Measurements from ENCODE around the gene CMTM6.
A peak's percentile ranks its signal among the peaks of the same experiment; 100 is the strongest.
"Not testable (repeated sequence)": the region's sequence is repeated elsewhere in the genome, so short reads cannot be mapped to it uniquely, and the experiment has no call there.

CMTM6 gene

DNA sequence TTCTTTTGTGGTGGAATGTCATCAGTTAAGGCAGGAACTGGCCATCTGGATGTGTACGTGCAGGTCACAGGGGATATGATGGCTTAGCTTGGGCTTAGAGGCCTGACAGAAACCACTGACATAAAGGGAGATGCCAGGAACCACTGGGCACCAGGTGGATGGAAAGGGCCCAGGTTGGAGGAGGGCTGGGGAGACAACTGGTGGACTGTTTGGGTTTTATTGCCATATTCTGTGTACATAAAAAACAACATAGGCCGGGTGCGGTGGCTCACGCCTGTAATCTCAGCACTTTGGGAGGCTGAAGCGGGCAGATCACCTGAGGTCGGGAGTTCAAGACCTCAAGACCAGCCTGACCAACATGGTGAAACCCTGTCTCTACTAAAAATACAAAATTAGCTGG, 35.8 kb downstream of the CMTM6 start:
- not testable (repeated sequence) for DNase-seq (ENCODE audit: low read depth)

DNA sequence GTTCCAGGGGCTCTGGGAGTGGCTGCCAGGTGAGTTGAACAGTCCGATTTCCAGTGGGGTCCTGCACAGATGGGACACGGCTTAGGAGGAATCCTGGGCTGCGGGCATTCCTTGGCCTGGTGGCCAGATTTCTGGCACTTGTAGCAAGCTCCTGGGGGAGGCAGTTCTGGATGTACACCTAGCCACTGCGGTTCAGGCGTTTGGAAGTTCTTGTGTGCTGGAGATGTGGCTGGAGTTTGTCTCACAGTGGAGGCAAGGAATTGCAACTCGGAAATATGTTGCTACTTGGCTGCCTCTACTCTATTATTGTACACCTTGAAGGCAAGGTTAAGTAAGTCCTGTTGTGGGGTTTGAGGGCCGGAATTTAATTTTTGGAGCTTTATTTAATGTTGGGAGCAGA, 37.9 kb downstream of the CMTM6 start:
- DNase-seq (ENCODE audit: low read depth): not testable (repeated sequence)

DNA sequence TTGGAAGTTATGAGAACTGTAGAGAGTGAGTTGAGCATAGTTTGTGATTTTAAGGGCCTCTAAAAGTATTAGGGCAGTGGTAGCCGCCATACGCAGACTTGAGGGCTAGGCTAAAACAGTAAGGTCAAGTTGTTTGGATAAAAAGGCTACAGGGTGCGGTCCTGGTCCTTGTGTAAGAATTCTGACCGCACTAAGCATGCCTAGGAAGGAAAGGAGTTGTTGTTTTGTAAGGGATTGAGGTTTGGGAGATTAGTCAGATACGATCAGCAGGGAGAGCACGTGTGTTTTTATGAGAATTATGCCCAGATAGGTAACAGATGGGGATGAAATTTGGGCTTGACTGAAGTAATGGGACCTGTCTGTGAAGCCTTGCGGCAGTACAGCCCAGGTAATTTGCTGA, 39.2 kb downstream of the CMTM6 start:
- DNase-seq (ENCODE audit: low read depth): not testable (repeated sequence)

DNA sequence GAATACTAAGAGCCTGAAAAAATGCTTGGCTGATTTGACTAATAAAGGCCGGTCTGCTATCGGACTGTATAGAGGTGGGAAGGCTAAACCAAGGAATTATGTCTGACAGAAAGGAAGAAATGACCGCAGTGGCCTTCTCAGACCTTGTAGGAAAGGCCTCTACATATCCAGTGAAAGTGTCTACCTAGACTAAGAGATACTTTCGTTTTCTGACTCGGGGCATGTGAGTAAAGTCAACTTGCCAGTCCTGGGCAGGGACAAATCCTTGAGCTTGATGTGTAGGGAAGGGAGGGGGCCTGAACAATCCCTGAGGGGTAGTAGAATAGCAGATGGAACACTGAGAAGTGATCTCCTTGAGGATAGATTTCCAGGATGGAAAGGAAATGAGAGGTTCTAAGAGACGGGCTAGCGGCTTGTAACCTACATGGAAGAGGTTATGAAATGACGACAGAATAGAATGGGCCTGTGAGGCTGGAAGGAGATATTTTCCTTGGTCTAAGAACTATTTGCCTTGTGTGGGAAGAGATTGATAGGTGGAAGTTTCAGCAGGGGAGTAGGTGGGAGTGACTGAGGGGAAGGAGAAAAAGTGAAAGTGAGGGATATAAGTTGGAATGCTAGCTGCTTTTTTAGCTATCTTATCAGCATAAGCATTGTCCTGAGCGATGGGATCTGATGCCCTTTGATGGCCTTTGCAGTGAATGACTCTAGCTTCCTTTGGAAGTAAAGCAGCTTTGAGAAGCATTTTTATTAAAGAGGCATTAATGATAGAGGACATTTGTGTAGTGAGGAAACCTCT, 40.3 kb downstream of the CMTM6 start:
- DNase-seq (ENCODE audit: low read depth): not testable (repeated sequence)

DNA sequence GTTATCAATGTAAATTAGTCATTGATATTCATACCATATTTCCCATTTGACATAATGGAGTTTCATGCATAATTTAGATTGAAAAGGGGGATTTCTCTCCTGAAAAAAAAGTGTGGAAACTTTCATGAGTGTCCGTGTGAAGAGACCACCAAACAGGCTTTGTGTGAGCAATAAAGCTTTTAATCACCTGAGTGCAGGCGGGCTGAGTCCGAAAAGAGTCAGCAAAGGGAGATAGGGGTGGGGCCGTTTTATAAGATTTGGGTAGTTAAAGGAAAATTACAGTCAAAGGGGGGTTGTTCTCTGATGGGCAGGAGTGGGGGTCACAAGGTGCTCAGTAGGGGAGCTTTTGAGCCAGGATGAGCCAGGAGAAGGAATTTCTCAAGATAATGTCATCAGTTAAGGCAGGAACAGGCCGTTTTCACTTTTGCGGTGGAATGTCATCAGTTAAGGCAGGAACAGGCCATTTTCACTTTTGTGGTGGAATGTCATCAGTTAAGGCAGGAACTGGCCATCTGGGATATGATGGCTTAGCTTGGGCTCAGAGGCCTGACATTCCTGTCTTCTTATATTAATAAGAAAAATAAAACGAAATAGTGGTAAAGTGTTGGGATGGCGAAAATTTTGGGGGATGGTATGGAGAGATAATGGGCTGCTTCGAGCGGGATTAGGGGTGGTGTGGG, 41.7 kb downstream of the CMTM6 start:
- DNase-seq (ENCODE audit: low read depth): not testable (repeated sequence)

DNA sequence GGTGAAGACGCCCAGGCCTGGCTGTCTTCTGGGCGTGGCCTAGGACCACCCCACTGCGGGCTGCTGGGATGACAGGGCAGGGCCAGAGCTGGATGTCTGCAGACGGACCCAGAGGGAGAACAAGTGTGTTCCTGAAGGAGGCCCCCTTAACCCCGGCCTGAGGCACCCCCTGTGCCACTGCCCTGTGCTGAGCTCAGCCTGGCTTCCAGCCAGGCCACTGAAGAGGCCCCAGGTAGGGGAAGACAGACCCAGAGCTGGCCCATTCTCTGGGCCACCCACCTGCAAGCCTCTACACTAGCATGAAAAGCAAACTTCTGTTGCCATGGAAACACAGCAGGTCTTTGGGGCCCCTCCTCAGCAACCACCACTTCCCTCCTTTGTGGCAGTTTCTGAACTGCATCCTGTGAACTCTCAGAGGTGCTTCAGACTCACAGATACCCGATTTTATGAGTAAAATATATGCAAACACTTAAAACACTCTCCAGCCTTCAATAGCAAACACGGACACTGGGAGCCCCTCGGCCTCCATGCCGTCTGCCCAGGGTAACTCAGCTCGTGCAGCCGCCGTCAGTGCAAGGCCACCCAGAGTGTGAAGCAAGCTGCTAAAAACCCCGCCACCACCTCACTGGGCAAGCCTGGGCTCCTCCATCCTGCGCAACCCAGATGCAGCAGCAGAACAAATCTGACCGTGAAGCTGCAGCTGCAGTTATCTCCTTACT, 42.5 kb downstream of the CMTM6 start:
- peak; percentile 44 for DNase-seq (ENCODE audit: low read depth)

DNA sequence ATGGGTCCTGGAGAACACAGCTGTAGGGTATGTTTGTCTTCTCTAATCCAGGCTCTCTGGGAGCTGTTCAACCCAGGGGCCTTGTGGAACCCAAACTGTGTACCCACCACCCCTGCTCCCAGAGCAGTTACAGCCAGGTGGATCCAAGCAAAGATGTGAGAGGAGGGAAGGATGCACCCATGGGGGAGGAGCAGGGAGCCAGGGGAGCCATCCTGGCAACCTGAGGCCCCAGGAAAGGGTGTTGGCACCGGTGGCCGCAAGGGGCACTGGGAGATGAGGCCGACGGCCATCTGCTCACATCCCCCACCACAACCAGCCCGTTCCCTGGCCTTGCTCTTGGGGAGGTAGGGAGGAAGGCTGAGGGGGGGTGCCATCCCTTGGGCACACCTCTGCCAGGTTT, 43.2 kb downstream of the CMTM6 start:
- no peak for DNase-seq (ENCODE audit: low read depth)

DNA sequence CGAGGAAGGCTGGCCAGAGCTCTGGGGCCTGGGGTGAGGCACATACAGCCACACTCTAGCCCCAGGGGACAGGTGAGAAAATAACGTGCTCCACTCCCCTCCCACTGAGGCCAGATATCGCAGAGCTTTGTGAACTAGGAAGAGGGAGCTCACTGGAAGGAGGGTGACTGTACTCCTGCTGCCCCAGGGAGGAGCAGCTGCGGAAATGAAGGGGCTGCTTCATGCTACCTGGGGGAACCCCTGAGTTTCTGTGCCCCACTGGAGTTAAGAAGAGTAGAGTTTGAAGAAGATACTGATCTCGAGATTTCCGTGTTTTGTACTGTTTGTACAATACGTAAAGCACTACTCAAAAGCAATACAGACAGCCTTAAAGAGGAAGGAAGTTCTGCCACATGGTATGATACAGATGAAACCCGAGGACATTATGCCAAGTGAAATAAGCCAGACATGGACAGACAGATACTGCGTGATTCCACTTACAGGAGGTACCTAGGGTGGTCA, 44.6 kb downstream of the CMTM6 start:
- DNase-seq (ENCODE audit: low read depth): peak; percentile 41

DNA sequence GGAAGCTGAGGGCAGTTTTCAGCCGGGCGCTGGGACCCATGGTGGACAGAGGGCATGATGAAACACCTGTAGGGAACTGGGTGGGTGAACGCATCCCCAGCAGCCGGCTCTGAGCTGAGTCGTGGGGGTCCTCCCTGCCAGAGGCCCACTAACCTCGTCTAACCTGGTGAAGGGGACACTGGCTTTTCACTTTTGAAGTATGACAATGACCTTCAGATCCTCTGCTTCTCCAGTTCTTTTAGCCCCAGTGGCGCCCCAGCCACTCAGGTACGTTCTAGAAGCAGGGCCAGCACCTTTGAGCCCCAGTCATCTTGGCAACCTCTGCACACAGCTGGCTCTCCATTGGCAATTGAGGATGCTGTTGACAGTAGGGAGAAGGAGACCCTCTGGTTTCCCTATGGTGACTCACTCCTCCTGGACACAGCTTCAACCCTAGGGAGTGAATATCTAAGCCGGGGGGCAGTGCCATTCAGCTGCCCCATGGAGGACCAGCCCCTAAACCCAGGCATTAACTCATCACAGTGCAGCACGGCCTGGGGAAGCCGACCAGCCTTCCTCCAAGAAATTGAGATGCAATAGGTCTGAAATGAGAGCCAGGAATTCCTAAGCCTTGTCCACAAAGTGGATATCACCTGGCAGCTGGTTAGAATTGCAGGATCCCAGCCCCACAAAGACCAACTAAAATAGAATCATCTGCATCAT, 46.1 kb downstream of the CMTM6 start:
- no peak for DNase-seq (ENCODE audit: low read depth)

DNA sequence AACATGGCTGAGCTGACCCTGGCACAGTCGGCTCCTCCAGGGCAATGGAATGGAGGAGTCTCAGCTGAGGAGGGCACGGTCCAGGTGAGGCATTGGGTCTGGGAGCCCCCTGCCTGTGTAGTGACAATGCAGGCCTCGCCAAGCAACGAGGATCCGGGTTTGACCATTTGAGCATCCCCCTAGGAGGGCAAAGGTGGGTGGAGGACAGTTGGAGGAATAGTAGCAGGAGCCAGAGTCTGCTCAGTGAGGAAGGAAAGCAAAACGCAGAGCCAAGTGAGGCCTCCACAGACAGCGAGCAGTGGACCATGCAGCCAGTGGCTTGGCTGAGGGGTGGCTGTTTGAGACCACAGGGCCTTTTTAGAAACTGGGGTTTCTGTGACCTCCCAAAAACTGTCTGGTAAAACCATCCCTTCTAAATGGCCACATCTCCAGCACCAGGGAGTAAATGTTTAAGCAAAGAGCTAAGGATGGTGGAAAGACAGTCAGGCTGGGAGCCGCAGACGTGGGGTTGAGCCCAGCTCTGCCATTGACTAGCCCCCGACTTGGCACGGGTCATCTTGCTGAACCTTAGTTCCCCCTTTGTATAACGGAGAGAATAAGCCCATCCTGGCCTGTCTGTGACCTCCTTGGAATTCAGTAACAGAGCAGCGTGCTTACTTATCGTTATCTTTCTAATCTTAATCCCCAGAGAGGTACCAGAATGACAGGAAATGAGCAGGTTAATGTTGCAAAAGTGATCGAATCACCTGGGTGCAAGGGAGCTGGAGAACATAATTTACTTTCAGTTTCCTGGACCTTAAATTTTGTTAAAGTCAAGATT, 46.8 kb downstream of the CMTM6 start:
- no peak for DNase-seq (ENCODE audit: low read depth)

DNA sequence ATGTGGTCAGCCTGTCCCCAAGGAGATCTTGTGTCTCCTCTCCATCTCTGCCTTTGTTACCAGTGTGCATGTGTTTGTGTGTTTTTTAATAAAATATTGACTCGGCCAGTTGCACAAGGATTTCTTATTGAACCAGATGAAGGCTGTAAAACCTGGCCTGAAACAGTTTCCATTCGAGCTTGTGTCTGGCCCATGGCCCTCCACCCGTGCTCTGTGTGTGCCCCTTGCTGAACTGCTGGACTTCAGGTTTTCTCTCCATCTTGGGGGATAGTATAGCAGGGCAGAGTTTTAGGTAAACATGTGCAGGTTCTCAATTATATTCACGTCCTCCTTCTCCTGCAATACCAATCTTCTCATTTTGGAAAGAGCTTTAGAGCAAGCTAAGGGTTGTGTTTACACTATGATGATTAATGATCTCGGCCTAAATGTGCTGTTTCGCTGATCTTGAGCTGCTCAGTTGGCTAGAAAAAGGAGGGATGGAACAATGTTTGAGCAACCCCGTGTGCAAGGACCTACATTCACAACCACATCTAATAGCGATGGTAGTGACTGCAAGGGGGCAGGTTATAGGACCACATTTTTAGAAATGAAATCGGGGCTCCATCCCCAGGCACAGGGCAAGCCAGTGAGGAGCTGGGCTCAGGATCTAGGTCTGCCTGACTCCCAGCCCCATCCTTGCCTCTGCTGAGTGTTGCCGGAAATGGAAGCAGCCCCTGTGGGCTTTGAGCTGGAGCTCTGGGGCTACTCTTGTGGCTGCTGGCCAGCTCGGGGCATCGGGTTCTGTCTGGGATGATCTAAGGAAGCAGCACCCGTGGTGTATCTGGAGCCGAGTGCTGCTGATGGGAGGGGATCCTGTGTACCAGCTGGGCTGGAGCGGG, 47.7 kb downstream of the CMTM6 start:
- no peak for DNase-seq (ENCODE audit: low read depth)

DNA sequence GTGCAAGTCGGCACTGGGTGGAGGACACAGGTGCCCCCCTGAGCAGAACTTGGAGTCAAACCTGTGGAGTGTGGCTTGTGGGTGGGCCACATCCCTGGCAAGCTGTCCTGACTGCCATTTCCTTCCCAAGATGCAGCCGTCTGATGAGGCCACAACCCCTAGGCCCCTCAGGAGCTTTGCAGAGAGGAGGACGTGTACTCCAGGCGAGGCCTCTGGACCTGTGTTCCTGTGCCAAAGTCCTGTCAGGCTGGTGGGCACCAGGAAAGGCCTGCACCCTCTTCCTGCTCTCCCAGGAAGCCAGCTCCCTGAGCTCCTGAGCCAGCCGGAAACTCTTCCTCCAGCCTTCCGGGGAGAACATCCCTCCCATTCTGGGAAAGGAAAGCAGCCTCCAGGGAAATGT, 48.5 kb downstream of the CMTM6 start:
- no peak for DNase-seq (ENCODE audit: low read depth)

DNA sequence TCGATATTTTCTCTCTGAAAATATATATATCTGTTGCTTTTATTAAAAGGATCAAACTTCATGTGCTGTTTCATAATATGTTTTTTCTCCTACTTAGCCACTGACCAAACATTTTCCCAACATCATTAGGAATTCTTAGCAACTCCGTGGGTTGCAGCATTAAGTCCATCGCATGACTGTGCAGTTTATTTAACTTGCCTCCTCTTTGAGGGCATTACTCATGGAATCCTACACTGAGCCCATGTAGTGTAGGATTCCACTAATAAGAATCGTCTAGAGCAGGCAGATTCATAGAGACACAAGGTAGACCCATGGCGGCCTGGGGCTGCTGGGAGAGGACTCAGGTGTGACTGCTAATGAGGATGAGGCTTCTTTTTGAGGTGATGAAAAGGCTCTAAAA, 49.3 kb downstream of the CMTM6 start:
- DNase-seq (ENCODE audit: low read depth): no peak

DNA sequence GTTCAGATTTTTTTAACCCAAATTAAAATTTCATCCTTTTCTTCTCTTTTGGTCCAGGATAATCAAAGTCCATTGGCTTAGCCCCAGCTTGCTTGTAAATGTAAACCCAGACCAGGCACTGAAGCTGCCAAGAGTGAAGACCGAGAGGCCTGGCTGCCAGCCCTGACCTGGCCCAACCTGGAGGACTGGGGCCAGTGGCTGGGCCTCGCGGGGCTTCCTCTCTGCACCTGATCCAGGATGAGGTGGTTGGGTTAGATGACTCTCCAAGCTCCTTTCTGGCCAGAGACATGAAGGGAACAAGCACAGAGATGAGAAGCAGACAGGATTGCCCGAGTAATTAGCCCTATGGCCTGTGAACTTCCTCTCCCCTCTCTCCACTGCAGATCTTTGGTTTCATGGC, 50.6 kb downstream of the CMTM6 start:
- no peak for DNase-seq (ENCODE audit: low read depth)

DNA sequence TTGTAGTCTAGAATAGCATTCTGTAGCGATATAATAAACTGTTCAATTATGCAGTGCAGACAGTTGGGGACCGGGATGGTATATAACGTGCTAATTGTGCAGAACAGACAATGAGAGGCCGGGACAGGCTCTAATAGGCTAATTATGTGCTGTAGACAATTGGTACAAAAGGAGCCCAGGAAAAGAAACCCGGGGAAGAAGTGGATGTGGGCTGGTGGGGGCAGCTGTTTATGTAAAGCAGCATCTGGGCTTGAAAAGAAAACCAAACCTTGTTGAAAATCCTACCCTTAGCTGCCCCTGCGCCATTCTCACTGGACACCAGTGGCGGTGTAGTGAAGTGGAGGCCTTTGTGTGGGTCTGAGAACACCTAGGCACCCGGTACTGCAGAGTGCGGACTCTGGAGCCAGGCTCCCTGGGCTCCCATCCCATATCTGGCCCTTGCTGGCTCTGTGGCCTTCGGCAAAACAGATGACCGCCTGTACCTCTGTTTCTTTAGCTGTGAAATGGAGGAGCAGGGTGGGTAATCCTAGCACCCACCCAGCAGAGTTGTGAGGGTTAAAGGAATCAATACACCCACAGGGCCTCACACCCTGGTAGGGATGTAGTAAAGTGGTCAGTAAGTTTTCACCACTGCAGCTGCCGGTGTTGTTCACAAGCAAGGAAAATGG, 51.5 kb downstream of the CMTM6 start:
- no peak for DNase-seq (ENCODE audit: low read depth)

DNA sequence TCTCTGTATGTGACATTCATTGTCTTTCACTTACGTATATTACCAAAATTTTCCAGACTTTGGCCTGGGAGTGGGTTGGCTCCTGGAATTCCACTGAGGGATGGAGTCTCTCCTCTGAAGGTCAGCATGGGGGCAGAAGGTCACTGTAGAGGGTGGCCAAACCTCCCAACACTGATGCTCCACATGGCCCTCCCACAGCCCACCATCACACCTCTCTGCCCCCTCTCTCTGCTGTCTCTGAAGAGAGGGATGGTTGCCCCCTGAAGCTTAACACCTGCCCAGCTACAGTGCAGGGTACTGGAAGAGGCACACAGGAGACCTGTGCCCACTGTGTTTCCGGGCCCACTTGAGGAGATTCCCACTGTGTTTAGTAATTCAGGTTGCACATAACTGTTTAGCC, 52.2 kb downstream of the CMTM6 start:
- DNase-seq (ENCODE audit: low read depth): no peak

DNA sequence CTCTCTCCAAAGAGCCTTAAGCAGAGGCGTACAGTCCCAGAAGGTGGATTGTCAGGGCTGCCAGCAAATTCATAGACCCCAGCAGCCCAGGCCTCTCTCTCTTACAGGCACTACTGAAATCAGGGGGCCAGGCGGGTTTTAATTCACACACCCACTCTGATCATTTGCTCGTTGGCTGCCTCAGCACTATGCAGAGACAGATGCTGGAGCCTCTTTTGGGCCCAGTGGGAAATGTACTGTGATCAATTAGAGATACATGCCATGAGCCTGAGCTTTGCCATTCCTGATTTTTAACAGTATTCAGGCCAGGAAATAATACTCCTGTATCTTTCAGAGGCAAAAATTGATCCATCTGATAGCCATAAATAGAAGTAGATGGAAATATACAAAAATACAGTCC, 53.0 kb downstream of the CMTM6 start:
- DNase-seq (ENCODE audit: low read depth): no peak

DNA sequence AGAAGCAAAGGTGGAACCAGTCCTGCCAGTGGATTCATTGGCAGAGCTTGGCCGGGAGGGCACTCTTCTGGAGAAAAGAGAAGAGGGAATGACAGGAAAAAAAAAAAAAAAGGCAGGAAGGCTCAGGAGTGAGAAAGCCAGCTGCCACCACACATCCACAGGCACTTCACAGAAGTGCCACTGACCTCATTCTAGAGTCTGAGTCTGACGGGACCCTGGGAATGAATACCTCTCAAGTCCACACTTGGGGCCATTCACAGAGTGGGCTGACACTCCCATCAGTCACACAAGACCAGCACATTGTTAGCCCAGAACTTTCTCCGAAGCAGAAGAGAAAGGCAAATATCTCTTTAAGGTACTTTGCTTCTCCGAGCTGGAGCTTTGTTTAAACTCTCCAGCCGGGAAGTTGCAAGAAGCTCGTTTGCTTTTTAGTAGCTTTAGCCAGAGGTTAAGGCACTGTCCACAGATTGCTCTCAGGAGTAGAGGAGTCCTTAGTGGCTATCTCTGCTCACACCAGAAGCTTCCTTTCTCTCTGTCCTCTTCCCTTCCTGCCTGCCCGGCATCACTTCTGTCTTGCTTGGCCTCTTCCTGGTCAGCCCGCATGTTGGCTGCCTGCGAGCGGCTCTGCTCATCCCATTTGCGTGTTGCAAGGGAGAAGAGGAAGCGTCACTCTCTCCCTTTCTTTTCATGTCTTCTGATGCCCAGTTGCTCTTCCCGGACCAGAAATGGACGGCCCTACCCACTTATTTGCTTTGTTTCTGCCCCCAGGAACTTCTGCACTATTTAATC, 53.8 kb downstream of the CMTM6 start:
- no peak for DNase-seq (ENCODE audit: low read depth)

DNA sequence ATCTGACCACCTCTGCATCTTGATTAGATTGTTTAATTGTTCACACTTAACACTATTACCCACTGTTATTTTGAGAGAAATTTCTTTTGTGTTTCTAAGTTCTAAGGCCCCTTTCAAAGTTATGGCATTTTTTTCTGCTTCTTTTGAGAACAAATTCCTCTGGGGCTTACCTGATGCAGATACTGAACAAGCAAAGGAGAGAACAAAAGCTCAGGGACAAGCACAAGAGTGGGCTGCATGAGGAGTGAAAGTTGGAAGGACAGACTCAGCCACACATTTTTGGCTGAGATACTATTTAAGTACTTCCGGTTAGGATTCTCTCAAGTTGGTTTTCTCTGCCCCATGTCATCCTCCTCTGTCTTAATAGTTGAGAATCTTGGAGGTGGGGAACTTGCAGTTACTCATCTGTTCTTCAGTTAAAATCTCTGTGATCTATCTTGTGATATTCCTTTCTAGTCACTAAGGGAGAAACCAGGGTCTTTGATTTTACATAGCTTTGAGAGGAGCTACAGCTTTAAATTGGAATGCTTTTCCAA, 54.7 kb downstream of the CMTM6 start:
- no peak for DNase-seq (ENCODE audit: low read depth)
